ENCODE measurements around the gene UNC45A.
A peak's percentile ranks its signal among the peaks of the same experiment; 100 is the strongest.
"Not testable (repeated sequence)": the region's sequence is repeated elsewhere in the genome, so short reads cannot be mapped to it uniquely, and the experiment has no call there.

Gene UNC45A

DNA sequence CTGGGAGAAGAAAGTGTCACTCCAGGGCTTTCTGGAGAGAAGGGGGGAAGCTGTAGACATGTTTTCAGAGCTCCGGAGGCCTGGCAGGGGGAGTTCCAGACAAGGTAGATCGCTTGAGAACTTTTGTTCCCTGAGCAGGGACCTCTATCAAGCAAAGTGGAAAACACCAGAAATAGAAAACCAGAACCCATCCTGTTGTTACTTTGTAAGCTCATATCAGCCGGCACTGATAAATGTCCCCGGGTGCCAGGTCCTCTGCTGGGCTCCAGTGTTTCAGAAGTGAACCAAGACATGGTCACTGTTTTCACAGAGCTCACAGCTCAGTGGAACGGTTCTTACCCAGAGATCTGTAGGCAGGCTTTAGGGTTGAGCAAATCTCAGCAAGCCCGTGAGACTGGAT is 16.2 kb upstream of the UNC45A start:
- Mint-ChIP-seq H3K27me3 (no peaks in the 10 kb centered on the region), H3K36me3 (ENCODE audit: low read depth) (peaks cover 45% of the 10 kb centered on the region), H3K4me3 (no peak overlapping the region), H3K4me1 (peaks cover 8% of the 10 kb centered on the region), H3K27ac (no peak overlapping the region), H3K9me3 (no peaks in the 10 kb centered on the region)
- DNase-seq (no peak), ATAC-seq (no peak)

DNA sequence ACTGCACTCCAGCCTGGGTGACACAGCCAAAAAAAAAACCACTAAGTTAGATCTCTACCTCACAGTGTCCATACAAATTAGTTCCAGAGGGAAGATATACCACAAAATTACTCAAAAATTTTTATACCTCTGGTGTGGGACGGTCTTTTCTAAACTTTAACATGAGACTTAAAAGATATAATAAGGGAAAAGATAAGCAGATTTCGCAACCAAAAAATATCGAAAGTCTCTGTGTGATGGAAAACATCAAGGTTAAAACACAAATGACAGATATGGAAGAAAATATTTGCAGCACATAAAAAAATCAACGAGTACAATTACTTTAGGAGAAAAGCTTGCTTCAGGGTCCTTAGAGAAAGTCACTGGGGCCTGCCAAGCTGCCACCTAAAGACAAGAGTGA is 13.2 kb upstream of the UNC45A start:
- Mint-ChIP-seq H3K36me3 (ENCODE audit: low read depth) (peaks cover 34% of the 10 kb centered on the region), H3K9me3 (no peaks in the 10 kb centered on the region), H3K4me1 (peaks cover 17% of the 10 kb centered on the region), H3K27ac (no peak overlapping the region), H3K4me3 (no peak overlapping the region), H3K27me3 (no peaks in the 10 kb centered on the region)
- DNase-seq (no peak), ATAC-seq (no peak)

DNA sequence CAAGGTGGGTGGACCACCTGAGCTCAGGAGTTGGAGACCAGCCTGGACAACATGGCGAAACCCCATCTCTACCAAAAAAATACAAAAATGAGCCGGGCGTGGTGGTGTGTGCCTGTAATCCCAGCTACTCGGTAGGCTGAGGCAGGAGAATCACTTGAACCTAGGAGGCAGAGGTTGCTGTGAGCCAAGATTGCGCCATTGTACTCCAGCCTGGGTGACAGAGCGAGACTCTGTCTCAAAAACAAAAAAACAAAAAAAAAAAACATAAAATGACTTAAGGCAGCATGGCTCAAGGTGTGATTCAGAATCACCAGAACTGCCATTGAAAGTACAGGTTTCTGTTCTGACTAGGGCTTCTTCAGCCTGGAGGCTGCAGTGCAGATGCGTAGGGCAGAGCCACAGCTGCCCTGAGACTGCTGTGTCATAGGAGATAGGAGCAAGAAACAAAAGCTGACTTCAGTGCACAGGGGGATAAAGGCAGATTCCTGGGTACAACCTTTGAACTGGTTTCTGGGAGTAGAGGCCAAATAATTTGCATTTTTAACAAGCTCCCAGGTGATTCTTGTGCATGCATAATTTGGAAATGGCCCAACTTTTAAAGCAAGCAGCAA is 12.3 kb upstream of the UNC45A start:
- not testable (repeated sequence) for H3K9me3 Mint-ChIP-seq, H3K27ac Mint-ChIP-seq, DNase-seq, H3K4me3 Mint-ChIP-seq, H3K27me3 Mint-ChIP-seq
- Mint-ChIP-seq H3K4me1 (peaks cover 17% of the 10 kb centered on the region), H3K36me3 (ENCODE audit: low read depth) (peaks cover 30% of the 10 kb centered on the region)
- peak; percentile 63 for ATAC-seq

DNA sequence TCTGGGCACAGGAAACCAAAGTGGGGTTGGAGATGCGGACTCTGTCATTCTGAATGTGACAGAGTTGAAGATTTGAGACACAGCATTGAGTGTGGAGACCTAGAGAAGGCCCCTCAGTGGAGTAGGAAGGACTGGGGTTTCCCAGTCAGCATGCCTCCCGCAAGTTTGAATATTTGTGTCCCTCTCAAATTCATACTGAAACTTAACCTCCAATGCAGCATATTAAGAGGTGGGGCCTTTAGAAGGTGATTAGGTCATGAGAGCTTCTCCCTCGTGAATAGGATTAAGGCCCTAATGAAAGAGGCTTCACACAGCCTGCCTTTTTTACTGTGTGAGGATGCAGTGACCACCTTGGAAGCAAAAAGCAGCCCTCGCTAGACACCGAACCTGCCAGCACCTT is 10.7 kb upstream of the UNC45A start:
- H3K27me3 Mint-ChIP-seq, result no peaks in the 10 kb centered on the region
- no peak overlapping the region for H3K4me3 Mint-ChIP-seq
- H3K36me3 Mint-ChIP-seq (ENCODE audit: low read depth), result peaks cover 21% of the 10 kb centered on the region
- H3K4me1 Mint-ChIP-seq, result peaks cover 24% of the 10 kb centered on the region
- DNase-seq (no peak), ATAC-seq (peak; percentile 69)
- no peaks in the 10 kb centered on the region for H3K9me3 Mint-ChIP-seq
- no peak overlapping the region for H3K27ac Mint-ChIP-seq

DNA sequence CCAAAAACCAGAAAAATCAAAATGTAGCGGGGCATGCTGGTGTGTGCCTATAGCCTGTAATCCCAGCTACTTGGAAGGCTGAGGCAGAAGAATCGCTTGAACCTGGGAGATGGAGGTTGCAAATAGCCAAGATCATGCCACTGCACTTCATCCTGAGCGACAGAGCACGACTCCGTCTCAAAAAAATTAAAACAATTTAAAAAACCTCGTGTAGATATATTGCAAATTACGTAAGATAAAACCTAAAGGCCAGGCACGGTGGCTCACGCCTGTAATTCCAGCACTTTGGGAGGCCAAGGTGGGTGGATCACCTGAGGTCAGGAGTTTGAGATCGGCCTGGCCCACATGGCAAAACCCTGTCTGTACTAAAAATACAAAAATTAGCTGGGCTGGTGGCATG is 8.3 kb upstream of the UNC45A start:
- H3K4me1 Mint-ChIP-seq, result peaks cover 42% of the 10 kb centered on the region
- H3K27ac Mint-ChIP-seq; H3K4me3 Mint-ChIP-seq; DNase-seq; H3K27me3 Mint-ChIP-seq; H3K9me3 Mint-ChIP-seq; H3K36me3 Mint-ChIP-seq (ENCODE audit: low read depth); ATAC-seq: not testable (repeated sequence)

GRCh38 chr15:90928106-90928505 is 7.0 kb upstream of the UNC45A start:
- not testable (repeated sequence) for H3K27me3 Mint-ChIP-seq; H3K36me3 Mint-ChIP-seq (ENCODE audit: low read depth); ATAC-seq; H3K9me3 Mint-ChIP-seq; DNase-seq; H3K27ac Mint-ChIP-seq
- peak overlapping the region; percentile 57 for H3K4me3 Mint-ChIP-seq
- peaks cover 46% of the 10 kb centered on the region for H3K4me1 Mint-ChIP-seq

- peak overlapping the region; percentile 98 for H3K4me3 Mint-ChIP-seq
- peak overlapping the region; percentile 99 for H3K27ac Mint-ChIP-seq
- no peaks in the 10 kb centered on the region for H3K36me3 Mint-ChIP-seq (ENCODE audit: low read depth)
- no peaks in the 10 kb centered on the region for H3K9me3 Mint-ChIP-seq
- H3K27me3 Mint-ChIP-seq, result no peaks in the 10 kb centered on the region
- no peak for ATAC-seq
- H3K4me1 Mint-ChIP-seq, result peaks cover 48% of the 10 kb centered on the region
- DNase-seq, result no peak
Measured at GRCh38 chr15:90929246-90930019, 5.7 kb upstream of the UNC45A start.

GRCh38 chr15:90930861-90931574 is 4.1 kb upstream of the UNC45A start:
- Mint-ChIP-seq H3K36me3 (ENCODE audit: low read depth) (no peaks in the 10 kb centered on the region), H3K27me3 (no peaks in the 10 kb centered on the region), H3K4me1 (peaks cover 52% of the 10 kb centered on the region), H3K27ac (peak overlapping the region; percentile 99), H3K9me3 (no peaks in the 10 kb centered on the region), H3K4me3 (peak overlapping the region; percentile 98)
- no peak for ATAC-seq
- peak; percentile 12 for DNase-seq

- H3K27me3 Mint-ChIP-seq, result no peaks in the 10 kb centered on the region
- no peak for DNase-seq
- no peak for ATAC-seq
- H3K4me3 Mint-ChIP-seq, result peak overlapping the region; percentile 98
- peaks cover 57% of the 10 kb centered on the region for H3K4me1 Mint-ChIP-seq
- H3K27ac Mint-ChIP-seq, result peak overlapping the region; percentile 99
- no peaks in the 10 kb centered on the region for H3K9me3 Mint-ChIP-seq
- no peaks in the 10 kb centered on the region for H3K36me3 Mint-ChIP-seq (ENCODE audit: low read depth)
Measured at GRCh38 chr15:90931575-90931827, 3.6 kb upstream of the UNC45A start.

DNA sequence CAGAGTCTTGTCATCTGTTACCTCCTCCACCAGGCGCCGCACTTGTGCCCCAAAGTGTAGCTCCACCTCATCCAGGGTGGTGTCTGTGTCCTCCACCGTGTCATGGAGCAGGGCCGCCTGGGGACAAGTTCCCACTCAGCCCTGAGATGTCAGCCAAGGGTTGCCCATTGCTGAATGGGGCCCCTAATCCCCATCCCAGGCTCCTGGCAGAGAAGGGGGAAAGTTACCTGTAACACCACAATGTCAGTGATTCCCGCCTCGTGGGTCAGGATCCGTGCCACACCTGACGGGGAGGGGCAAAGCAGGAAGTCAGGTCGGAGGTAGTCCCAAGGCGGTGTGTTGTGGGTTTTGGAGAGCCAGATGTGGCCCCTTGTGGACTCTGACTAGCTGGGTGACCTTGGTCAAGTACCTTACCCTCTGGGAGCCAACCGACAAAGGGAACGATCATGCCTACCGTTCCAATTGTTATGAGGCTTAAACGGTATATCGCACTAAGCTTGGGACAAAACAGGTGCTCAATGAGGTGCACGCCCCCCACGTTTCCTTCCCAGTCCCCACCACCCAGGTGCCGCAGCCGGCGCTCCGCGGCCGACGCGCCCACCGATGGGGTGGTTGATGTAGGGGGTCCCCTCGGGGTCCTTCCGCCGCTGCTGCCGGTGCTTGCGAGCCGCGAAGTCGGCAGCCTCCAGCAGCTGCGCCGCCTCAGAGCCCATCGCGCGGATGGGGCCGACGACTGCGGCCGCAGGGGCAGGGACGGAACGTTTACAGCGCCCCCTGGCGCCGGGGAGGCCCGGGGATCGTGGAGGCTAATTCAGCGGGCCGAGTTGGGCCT is 3.0 kb upstream of the UNC45A start, which contains the start of gene HDDC3:
HDDC3 (minus strand) TSS at position 722 of the 832 bp plus-strand sequence; CDS start at position 713, 9 bp downstream.
- Mint-ChIP-seq H3K36me3 (ENCODE audit: low read depth) (no peaks in the 10 kb centered on the region), H3K4me3 (peak within 1 kb of the TSS; percentile 98), H3K9me3 (no peaks in the 10 kb centered on the region), H3K4me1 (peaks cover 62% of the 10 kb centered on the region), H3K27ac (peak within 1 kb of the TSS; percentile 99), H3K27me3 (no peaks in the 10 kb centered on the region)
- ATAC-seq (peak; percentile 69), DNase-seq (peak; percentile 98)

GRCh38 chr15:90932660-90932991 is 2.5 kb upstream of the UNC45A start:
- ATAC-seq, result no peak
- no peak for DNase-seq
- H3K27me3 Mint-ChIP-seq, result no peaks in the 10 kb centered on the region
- peaks cover 64% of the 10 kb centered on the region for H3K4me1 Mint-ChIP-seq
- H3K9me3 Mint-ChIP-seq, result no peaks in the 10 kb centered on the region
- peak overlapping the region; percentile 98 for H3K4me3 Mint-ChIP-seq
- H3K36me3 Mint-ChIP-seq (ENCODE audit: low read depth), result no peaks in the 10 kb centered on the region
- H3K27ac Mint-ChIP-seq, result peak overlapping the region; percentile 99

GRCh38 chr15:90933301-90933700 is 1.8 kb upstream of the UNC45A start:
- ATAC-seq (no peak), DNase-seq (no peak)
- no peak overlapping the region for H3K27ac Mint-ChIP-seq
- H3K27me3 Mint-ChIP-seq, result no peaks in the 10 kb centered on the region
- no peak overlapping the region for H3K4me3 Mint-ChIP-seq
- peaks cover under 1% of the 10 kb centered on the region for H3K36me3 Mint-ChIP-seq (ENCODE audit: low read depth)
- no peaks in the 10 kb centered on the region for H3K9me3 Mint-ChIP-seq
- peaks cover 63% of the 10 kb centered on the region for H3K4me1 Mint-ChIP-seq

DNA sequence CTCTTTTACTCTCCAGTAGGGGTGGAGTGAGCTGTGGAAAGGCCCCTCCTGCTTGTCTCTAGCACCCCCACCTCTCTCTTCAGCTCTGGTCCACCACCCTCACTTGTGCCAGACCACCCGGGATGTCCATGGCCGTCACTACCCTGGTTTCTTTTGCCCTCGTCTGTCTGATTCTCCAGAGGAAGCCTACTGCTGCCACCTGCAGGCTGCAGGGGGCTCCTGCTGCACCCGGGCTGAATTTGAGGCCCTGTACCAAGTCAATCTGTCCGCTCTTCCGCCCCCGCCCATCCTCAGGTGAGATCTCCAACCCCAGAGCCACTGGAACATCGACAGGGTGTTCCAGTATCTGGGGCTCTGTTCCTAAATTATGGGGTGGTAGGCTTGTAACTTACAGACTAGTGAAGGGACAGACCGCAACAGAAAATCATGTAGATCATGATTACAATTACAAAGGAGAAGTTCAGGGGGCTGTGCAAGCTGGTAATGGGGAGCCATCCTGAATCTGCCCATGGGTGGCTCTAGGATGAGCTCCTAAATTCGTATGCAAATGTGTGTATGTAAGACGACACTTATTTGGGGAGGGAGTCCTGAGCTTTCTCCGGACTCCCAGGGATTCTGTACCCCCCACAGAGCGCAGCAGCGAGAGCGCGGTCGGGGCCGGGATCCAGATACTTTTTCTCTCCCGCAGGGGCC is 683 bp upstream of the UNC45A start:
- peaks cover 2% of the 10 kb centered on the region for H3K36me3 Mint-ChIP-seq (ENCODE audit: low read depth)
- H3K27me3 Mint-ChIP-seq, result no peaks in the 10 kb centered on the region
- peak; percentile 33 for ATAC-seq
- peaks cover 56% of the 10 kb centered on the region for H3K4me1 Mint-ChIP-seq
- H3K4me3 Mint-ChIP-seq, result peak overlapping the region; percentile 84
- DNase-seq, result peak; percentile 90
- H3K9me3 Mint-ChIP-seq, result no peaks in the 10 kb centered on the region
- peak overlapping the region; percentile 92 for H3K27ac Mint-ChIP-seq

GRCh38 chr15:90936823-90937222 is 1.7 kb downstream of the UNC45A start:
- Mint-ChIP-seq H3K27me3 (no peaks in the 10 kb centered on the region), H3K4me1 (peaks cover 36% of the 10 kb centered on the region), H3K9me3 (no peaks in the 10 kb centered on the region), H3K27ac (no peak overlapping the region), H3K4me3 (peak overlapping the region; percentile 84), H3K36me3 (ENCODE audit: low read depth) (peaks cover 16% of the 10 kb centered on the region)
- ATAC-seq (no peak), DNase-seq (no peak)

All from activated naive CD8-positive, alpha-beta T cell treated with anti-CD3 and anti-CD28 coated beads, Interleukin-2, amount 50 U/mL, for 24 hours (primary cell).